ENCODE results near the gene MTMR1.

Gene MTMR1

DNA sequence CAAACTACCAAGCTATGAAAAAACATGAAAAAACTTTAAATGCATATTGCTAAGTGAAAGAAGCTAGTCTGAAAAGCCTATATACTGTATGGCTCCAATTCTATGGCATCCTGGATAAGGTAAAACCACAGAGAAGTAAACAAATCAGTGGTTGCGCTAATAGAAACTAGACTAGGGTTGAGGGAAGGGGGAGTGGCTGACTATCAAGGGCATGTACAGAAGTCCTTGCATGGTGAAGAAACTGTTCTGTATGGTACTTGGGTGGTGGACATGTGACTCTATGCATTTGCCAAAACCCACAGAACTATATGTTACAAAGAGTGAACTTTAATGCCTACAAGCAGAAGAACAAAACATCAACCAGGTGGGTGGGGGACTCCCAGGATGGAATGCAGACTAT lies 96.8 kb downstream of the MTMR1 start:
- DNase-seq (ENCODE audit: low read depth), result no peak

DNA sequence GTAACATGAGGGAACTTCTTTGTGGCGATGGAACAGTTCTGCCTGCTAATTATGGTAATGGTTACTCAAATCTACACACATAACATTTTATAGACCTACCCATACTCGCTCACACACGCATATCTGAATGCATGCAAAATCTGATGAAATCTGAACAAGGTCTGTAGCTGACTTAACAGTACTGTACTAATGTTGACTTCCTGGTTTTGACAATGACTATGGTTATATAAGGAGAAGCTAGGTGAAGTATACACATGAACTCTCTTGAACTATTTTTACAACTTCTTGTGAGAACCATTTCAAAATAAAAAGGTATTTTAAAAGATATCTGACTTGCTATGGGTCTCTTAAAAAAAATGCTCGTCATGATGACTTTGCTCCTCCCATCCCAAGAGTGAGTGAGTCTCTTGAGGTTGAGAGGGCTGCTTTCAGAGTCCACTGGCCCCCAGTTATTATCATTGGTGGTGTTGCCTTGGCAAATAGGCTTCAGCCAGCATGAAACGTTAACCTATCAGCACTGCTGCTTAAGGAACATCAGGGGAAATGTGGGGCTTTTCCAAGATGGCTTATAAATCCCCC lies 99.8 kb downstream of the MTMR1 start:
- no peak for DNase-seq (ENCODE audit: low read depth)

DNA sequence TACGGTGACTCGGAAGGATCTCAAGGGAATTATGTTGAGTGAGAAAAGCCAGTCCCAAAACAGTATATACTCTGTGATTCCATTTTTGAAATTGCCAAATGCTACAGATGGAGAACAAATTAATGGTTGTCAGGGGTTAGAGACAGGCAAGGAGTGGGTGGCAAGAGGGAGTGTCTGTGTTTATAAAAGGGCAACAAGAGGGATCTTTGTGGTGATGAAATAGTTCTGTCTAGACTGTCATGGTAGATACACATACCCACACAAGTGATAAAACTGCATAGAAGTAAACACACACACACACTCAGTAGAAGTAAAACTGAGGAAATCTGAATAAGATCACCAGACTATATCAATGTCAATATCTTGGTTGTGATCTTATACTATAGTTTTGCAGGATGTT lies 112.5 kb downstream of the MTMR1 start:
- DNase-seq (ENCODE audit: low read depth), result no peak

DNA sequence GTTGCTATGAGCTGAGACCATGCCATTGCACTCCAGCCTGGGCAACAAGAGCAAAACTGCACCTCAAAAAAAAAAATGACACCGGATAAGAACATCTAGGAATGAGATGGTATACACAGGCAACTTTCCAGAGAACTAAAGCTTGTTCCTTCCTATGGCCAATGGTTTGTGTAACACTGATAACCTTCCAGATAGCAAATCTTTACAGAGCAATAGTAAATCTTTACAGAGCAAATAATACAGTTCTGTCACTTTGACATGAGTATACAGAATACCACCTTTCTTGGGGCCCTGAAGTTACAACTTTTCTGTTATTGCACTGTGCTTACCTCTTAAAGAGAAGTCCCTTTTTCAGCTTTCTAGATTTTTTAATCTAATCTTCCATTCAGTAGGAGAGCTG lies 113.6 kb downstream of the MTMR1 start:
- DNase-seq (ENCODE audit: low read depth), result no peak

DNA sequence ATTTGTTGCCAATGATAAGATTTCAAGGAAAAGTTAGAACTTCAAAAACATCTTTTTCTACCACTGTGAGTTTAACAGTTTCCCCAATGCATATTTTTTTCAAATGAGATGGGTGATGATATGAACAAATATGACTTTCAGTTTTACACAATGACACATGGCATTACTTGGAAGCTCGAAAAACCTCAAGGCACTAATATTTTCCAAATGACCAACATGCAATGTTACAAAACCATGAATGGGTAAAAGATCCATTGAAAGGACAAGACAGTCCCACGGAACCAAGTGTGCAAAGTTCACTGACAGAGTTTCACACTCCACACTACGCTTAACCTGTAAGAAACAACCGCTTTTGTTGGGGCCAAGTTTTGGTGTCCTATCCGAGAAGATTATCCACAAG lies 120.7 kb downstream of the MTMR1 start:
- no peak for DNase-seq (ENCODE audit: low read depth)

Measured in non-pigmented ciliary epithelial cell (primary cell).